GM12801 (cell line): ENCODE measurements around the gene NPSR1.

ENCODE experiments used
- TF ChIP-seq, protein P1 (sequence below): IDR thresholded peaks from one replicate; pipeline ENCODE4 v1.5.1; 2011; ENCODE audit warnings: control low read depth; ENCODE audit not compliant: insufficient read length; ENCODE audit errors: extremely low read depth

Gene NPSR1

DNA sequence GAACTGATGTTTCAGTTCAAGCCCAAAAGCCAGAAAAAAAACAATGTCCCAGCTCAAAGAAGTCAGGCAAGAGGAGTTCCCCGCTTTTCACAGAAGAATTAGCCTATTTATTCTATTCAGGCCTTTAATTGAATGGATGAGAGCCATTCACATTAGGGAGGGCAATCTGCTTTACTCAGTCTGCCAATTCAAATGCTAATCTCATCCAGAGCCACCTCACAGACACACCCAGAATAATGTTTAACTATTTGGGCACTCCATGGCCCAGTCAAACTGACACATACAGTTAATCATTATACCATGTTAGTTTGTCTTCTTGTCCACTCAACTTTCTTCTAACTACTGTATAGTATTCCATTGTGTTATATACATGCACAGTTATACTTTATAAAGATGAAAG, 2.6 kb upstream of the NPSR1 start:
- TF ChIP-seq, protein P1, sequence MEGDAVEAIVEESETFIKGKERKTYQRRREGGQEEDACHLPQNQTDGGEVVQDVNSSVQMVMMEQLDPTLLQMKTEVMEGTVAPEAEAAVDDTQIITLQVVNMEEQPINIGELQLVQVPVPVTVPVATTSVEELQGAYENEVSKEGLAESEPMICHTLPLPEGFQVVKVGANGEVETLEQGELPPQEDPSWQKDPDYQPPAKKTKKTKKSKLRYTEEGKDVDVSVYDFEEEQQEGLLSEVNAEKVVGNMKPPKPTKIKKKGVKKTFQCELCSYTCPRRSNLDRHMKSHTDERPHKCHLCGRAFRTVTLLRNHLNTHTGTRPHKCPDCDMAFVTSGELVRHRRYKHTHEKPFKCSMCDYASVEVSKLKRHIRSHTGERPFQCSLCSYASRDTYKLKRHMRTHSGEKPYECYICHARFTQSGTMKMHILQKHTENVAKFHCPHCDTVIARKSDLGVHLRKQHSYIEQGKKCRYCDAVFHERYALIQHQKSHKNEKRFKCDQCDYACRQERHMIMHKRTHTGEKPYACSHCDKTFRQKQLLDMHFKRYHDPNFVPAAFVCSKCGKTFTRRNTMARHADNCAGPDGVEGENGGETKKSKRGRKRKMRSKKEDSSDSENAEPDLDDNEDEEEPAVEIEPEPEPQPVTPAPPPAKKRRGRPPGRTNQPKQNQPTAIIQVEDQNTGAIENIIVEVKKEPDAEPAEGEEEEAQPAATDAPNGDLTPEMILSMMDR, result no peak

- TF ChIP-seq, protein P1, result no peak
These were observed 2.0 kb upstream of the NPSR1 start for GRCh38 chr7:34656041-34656440.

GRCh38 chr7:34659472-34660075, 1.6 kb downstream of the NPSR1 start:
- TF ChIP-seq, protein P1, result no peak

DNA sequence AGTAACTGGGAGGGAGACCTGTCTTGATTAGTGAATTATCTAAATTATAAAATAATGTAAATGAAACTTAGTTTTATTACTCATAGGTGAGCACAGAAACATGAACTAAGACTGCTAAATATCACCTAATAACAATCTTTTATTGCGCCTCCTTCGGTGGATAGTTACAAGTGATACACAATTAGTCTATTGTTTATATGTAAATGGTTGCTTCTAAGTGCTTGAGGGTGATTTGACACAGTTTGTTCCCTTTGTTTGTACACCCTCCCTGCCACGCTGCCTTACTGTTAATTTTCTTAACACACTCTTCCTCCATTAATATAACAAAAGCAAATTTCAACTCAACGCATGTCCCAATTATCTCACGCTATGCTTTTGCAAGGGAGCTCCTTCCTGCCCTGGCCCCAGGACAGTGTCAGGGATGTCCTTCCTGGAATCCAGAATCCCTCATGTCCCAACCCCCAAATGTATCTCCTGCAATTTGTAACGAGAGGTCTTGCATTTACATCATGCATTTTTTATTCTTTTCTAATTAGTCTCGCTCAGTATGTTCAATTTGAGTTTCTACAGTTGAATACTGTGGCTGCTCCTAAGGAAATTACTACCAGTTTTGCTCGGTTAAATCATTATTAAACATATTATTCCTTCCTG, 4.2 kb downstream of the NPSR1 start:
- TF ChIP-seq, protein P1, result no peak

GRCh38 chr7:34664755-34665154, 6.7 kb downstream of the NPSR1 start:
- TF ChIP-seq, protein P1, result no peak

DNA sequence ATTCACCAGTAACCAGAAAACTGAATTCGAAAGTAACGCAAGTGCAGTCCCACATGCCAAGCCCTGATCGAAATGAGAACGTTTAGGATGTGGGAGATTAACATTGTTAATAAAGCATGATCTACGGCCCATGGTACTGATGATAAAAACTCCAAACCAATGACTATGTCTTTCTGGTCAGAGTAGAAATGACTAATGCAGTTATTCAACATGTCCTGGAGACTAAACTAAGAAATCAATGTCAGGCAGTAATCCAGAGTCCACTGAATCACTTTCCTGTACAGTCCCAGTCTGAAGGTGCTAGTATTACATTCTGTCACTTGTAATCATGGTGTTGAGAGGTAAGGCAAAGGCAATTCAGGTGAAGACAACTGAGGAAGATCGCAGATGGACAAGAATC, 14.4 kb downstream of the NPSR1 start:
- TF ChIP-seq, protein P1, result no peak

GRCh38 chr7:34673066-34673465, 15.0 kb downstream of the NPSR1 start:
- TF ChIP-seq, protein P1, result no peak
